Subcutaneous adipose tissue (tissue), 4 donors: ENCODE data around the gene ABL2. TPM values are rescaled to one million over a fixed set of nuclear protein-coding genes. Genes with fewer than 3 reads are reported as not detected.

Experiments
- CTCF ChIP-seq: fragments of 450-650 bp; IDR thresholded peaks from one replicate; pipeline ENCODE4 v1.5.1; 2016; ENCODE audit warnings: low read depth, mild to moderate bottlenecking, control low read depth, antibody characterized with exemption, moderate library complexity
- total RNA-seq, 4 donors: library from RNA; depleted of rRNA; stranded (reverse); fragments of >200 nt; gene quantifications; one replicate each; pipeline ENCODE4 v1.1.0, GENCODE V29; 2016

Gene ABL2
- total RNA-seq, 4 donors from 2014 or later = 20.3 to 43.4 (median 39.1) TPM

GRCh38 chr1:179104611-179105250 is 124.7 kb downstream of the ABL2 start:
- no peak for TF ChIP-seq CTCF

- no peak for TF ChIP-seq CTCF
Observed at GRCh38 chr1:179103999-179104398, 125.5 kb downstream of the ABL2 start.

DNA sequence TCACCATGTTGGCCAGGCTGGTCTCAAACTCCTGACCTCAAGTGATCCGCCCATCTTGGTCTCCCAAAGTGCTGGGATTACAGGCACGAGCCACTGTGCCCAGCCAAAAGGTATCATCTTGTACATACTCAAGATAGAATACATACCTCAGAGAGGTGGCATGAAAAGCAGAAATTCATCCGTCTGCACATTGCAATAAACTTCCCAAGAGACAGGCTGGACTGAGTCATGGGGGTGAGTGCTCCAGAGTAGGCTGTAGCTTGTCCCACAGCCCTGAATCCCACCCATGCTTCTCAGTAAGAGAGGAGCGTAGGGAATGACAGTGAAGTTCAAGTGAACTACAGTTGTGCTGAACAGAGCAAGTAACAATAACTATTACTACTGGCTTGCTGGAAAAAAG is 127.9 kb downstream of the ABL2 start:
- TF ChIP-seq CTCF = no peak

DNA sequence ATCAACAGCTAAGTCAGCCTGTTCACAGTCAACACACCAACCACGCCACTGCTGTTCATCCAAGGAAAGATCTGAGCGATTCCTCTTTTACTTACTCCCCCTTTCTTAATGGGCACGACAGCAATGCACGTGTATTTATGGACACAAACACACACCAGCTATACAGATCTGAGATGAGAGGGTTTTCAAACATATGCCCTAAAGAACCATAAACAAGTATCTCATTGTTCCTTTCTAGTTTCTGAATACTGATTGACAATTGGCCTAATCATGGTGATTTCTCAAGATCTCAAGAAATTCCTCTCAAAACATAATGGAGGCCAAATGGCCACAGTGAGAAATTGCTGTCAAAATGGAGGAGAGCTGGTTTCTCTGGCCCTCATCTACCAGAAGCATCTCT is 129.6 kb downstream of the ABL2 start:
- TF ChIP-seq CTCF = no peak

DNA sequence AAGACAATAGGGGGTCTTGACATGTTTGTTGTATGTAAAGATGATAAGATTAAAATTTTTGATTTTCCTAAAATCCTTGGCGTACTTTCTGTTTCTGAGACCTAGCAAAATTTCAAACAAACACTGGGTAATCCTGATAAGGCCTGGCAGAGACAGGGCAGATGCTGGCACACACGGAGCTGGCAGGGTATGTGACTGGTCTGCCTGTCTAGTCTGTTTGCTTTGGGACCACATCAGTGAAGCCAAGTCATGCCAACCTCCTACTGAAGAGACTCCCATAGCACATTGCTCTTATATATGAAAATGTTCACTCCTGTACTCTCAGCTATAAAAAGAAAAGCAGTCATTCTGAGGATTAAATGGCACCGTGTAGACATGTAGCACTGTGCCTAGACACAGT is 133.6 kb downstream of the ABL2 start:
- no peak for TF ChIP-seq CTCF

DNA sequence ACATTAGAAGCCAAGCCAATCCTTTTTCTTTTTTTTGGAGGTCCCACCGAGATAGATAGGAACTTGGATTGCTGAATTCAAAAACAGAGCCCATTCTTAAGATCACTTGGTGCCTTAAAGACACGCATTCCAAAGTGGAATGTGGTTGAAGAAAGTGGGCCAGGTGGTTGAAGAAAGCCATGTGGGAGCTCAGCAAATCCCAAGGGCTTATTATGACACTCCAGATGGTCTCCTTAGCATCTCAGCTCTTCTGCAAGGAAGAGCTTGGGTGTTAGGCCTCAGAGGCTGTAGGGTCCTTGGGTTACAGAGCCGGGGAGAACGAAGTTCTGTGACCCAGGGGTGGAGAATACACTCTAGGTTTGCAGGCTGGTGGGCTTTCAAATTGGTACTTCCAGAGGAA is 134.1 kb downstream of the ABL2 start:
- no peak for TF ChIP-seq CTCF

DNA sequence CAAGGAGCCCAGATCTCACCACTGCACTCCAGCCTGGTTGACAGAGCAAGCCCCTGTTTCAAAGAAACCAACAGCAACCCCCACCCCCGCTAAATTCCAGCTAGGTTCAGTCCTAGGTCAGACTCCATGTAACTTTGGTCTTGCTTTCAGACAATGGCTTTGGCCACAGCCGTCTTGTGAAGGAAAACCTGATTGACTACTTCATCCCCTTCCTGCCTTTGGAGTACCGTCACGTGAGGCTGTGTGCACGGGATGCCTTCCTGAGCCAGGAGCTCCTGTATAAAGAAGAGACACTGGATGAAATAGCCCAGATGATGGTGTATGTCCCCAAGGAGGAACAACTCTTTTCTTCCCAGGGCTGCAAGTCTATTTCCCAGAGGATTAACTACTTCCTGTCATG is 134.7 kb downstream of the ABL2 start:
- TF ChIP-seq CTCF = no peak
